Prostate gland (tissue), 2 donors: ENCODE data around the gene ACAP2.

Source experiments
- POLR2A ChIP-seq: fragments of 450-650 bp; IDR thresholded peaks from one replicate; pipeline ENCODE4 v1.6.1; 2016; ENCODE audit warnings: antibody characterized with exemption, mild to moderate bottlenecking
- POLR2AphosphoS5 ChIP-seq: sonication (generic); formaldehyde crosslinking; IDR thresholded peaks from one replicate; pipeline ENCODE4 v1.6.1; 2017; ENCODE audit warnings: antibody characterized with exemption
- TF ChIP-seq, protein P1 (sequence below), 4 experiments: fragments of 200-600 bp in 2 of 4; fragments of 450-650 bp in 2 of 4; sonication (generic) in 2 of 4; IDR thresholded peaks; 1 replicate in 3 of 4; 2 replicates in 1 of 4; pipeline ENCODE4 v1.5.1; 2016 to 2019; ENCODE audit warnings: antibody characterized with exemption in 4 of 4, mild to moderate bottlenecking in 2 of 4, moderate library complexity in 2 of 4

DNA sequence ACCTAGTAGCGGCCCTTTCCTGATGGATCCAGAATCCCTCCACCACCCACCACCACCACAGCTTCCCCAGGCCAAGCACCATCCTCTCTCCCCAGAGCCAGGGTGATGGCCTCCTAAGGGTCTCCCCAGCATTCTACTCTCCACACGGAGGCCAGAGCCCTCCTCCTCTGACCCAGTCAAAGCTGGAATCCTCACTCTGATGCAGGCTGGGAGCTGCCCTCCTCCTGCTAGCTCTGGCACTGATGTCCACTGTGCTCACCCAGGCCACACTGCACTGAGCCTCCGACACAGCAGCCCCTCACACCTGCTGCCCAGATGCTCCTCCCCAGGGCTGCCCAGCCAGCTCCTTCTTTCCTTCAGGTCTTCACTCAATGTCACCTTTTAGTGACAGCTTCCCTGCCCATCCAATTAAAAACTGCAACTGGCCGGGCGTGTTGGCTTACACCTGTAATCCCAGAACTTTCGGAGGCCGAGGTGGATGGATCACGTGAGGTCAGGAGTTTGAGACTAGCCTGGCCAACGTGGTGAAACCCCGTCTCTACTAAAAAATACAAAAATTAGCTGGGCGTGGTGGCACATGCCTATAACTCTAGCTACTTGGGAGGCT is 192.9 kb downstream of the ACAP2 start:
- TF ChIP-seq, protein P1, sequence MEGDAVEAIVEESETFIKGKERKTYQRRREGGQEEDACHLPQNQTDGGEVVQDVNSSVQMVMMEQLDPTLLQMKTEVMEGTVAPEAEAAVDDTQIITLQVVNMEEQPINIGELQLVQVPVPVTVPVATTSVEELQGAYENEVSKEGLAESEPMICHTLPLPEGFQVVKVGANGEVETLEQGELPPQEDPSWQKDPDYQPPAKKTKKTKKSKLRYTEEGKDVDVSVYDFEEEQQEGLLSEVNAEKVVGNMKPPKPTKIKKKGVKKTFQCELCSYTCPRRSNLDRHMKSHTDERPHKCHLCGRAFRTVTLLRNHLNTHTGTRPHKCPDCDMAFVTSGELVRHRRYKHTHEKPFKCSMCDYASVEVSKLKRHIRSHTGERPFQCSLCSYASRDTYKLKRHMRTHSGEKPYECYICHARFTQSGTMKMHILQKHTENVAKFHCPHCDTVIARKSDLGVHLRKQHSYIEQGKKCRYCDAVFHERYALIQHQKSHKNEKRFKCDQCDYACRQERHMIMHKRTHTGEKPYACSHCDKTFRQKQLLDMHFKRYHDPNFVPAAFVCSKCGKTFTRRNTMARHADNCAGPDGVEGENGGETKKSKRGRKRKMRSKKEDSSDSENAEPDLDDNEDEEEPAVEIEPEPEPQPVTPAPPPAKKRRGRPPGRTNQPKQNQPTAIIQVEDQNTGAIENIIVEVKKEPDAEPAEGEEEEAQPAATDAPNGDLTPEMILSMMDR (IDR thresholded peaks at IDR 0.05), result no peak
- TF ChIP-seq POLR2A (no peak), POLR2AphosphoS5 (no peak)
